Fibroblast of skin of abdomen (primary cell): ENCODE measurements around the gene AFMID.

Source experiments
- DNase-seq: peaks from one replicate; pipeline ENCODE4 v3.0.0-alpha.2; 2013

AFMID gene

GRCh38 chr17:78180083-78180482 is 7.1 kb upstream of the AFMID start:
- DNase-seq = no peak

GRCh38 chr17:78180508-78180907 is 6.7 kb upstream of the AFMID start:
- no peak for DNase-seq

GRCh38 chr17:78182504-78182903 is 4.7 kb upstream of the AFMID start:
- DNase-seq = no peak

- DNase-seq = no peak
Measured at GRCh38 chr17:78183916-78184315, 3.2 kb upstream of the AFMID start.

GRCh38 chr17:78184351-78184750 is 2.8 kb upstream of the AFMID start:
- no peak for DNase-seq

GRCh38 chr17:78184868-78185267 is 2.3 kb upstream of the AFMID start:
- DNase-seq = no peak

GRCh38 chr17:78185981-78186691 is 1.0 kb upstream of the AFMID start:
- no peak for DNase-seq

GRCh38 chr17:78196716-78197115 is 9.6 kb downstream of the AFMID start:
- DNase-seq = no peak

- DNase-seq = no peak
Measured at GRCh38 chr17:78197147-78197832, 10.1 kb downstream of the AFMID start.

- no peak for DNase-seq
Measured at GRCh38 chr17:78200451-78200850, 13.3 kb downstream of the AFMID start.

- DNase-seq = no peak
Measured at GRCh38 chr17:78202666-78203065, 15.5 kb downstream of the AFMID start.

- DNase-seq = no peak
Measured at GRCh38 chr17:78204387-78205123, 17.4 kb downstream of the AFMID start.

GRCh38 chr17:78205124-78205775 is 18.1 kb downstream of the AFMID start:
- no peak for DNase-seq

GRCh38 chr17:78206298-78206697 is 19.1 kb downstream of the AFMID start:
- no peak for DNase-seq

- DNase-seq = no peak
Measured at GRCh38 chr17:78208486-78208885, 21.3 kb downstream of the AFMID start.

GRCh38 chr17:78210111-78210510 is 22.9 kb downstream of the AFMID start:
- no peak for DNase-seq

- DNase-seq = no peak
Measured at GRCh38 chr17:78211032-78211431, 23.9 kb downstream of the AFMID start.

GRCh38 chr17:78214016-78214705 is 27.0 kb downstream of the AFMID start, which contains the start of gene BIRC5:
Gene BIRC5, plus strand, starts transcription at chr17:78214253. Its CDS starts 64 bp downstream, at chr17:78214317.
- DNase-seq = peak; percentile 87

- DNase-seq = no peak
Measured at GRCh38 chr17:78214706-78215061, 27.5 kb downstream of the AFMID start.

- no peak for DNase-seq
Measured at GRCh38 chr17:78219396-78220150, 32.4 kb downstream of the AFMID start.

- DNase-seq = no peak
Measured at GRCh38 chr17:78223061-78223460, 35.9 kb downstream of the AFMID start.

- DNase-seq = no peak
Measured at GRCh38 chr17:78223765-78224164, 36.6 kb downstream of the AFMID start.
